ENCODE results near the gene AHRR. TPM values are rescaled to one million over a fixed set of nuclear protein-coding genes. Genes with fewer than 3 reads are reported as not detected.

The AHRR gene
- total RNA-seq, 1 experiment from 2014 or later: 1.9 TPM

DNA sequence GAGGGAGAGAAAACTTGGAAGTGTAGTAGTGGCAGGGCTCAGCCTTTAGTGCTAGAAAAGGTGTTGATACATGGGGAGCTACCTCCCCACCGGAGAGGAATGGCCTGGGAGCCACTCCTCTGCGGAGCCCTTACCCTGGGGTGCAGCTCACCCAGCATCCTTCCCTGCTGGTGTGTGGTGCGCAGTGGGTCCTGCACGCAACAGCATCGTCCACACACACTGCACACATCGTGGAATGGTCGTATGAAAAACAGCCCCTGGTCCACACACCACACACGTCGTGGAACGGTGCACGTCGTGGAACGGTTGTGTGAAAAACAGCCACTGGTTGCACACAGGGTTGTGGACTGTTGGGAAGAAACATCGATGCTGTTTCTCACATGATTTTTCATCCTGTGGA is 16.1 kb upstream of the AHRR start:
- H3K4me3 ChIP-seq (ENCODE audit: low read length): no peak overlapping the region
- BruUV-seq (replicated peaks): no TSS peak
- no peak overlapping the region for H3K27ac ChIP-seq (ENCODE audit: low read length)
- no peak for DNase-seq
- ChIA-PET POLR2A (ENCODE audit: unreplicated experiment) (no interaction called here), CTCF (no interaction called here)
- H3K4me2 ChIP-seq (ENCODE audit: low read length): no peak overlapping the region
- no peak for ATAC-seq
- no peaks in the 10 kb centered on the region for H3K9me2 ChIP-seq (replicated peaks; ENCODE audit: low read length)
- no peak overlapping the region for H3K9ac ChIP-seq (ENCODE audit: low read length)
- peaks cover 38% of the 10 kb centered on the region for H3K79me2 ChIP-seq (ENCODE audit: low read length)
- no peaks in the 10 kb centered on the region for H4K20me1 ChIP-seq (ENCODE audit: low read length)
- no peak for TF ChIP-seq EZH2phosphoT487 (IDR thresholded peaks at IDR 0.05; ENCODE audit: borderline replicate concordance, low read length)
- TF ChIP-seq, protein P1, sequence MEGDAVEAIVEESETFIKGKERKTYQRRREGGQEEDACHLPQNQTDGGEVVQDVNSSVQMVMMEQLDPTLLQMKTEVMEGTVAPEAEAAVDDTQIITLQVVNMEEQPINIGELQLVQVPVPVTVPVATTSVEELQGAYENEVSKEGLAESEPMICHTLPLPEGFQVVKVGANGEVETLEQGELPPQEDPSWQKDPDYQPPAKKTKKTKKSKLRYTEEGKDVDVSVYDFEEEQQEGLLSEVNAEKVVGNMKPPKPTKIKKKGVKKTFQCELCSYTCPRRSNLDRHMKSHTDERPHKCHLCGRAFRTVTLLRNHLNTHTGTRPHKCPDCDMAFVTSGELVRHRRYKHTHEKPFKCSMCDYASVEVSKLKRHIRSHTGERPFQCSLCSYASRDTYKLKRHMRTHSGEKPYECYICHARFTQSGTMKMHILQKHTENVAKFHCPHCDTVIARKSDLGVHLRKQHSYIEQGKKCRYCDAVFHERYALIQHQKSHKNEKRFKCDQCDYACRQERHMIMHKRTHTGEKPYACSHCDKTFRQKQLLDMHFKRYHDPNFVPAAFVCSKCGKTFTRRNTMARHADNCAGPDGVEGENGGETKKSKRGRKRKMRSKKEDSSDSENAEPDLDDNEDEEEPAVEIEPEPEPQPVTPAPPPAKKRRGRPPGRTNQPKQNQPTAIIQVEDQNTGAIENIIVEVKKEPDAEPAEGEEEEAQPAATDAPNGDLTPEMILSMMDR (conservative IDR thresholded peaks at IDR 0.05; ENCODE audit: low read depth, low read length): no peak
- no peak for TF ChIP-seq EZH2 (IDR thresholded peaks at IDR 0.05; ENCODE audit: low read length, unreplicated experiment)
- H3K36me3 ChIP-seq (ENCODE audit: low read depth, low read length): peaks cover 23% of the 10 kb centered on the region; the same call in 1 of the 2 replicates
- intact Hi-C loops (cut with micrococcal nuclease): no loop called here
- no peaks in the 10 kb centered on the region for H3K27me3 ChIP-seq (ENCODE audit: low read length)
- H3K9me3 ChIP-seq (ENCODE audit: low read length): no peaks in the 10 kb centered on the region
- H3F3A ChIP-seq (ENCODE audit: low read length, unreplicated experiment): peaks cover 5% of the 10 kb centered on the region
- H3K4me1 ChIP-seq (ENCODE audit: insufficient read depth, low read length): peaks cover 22% of the 10 kb centered on the region
- no peak overlapping the region for H2AFZ ChIP-seq (ENCODE audit: low read length)

DNA sequence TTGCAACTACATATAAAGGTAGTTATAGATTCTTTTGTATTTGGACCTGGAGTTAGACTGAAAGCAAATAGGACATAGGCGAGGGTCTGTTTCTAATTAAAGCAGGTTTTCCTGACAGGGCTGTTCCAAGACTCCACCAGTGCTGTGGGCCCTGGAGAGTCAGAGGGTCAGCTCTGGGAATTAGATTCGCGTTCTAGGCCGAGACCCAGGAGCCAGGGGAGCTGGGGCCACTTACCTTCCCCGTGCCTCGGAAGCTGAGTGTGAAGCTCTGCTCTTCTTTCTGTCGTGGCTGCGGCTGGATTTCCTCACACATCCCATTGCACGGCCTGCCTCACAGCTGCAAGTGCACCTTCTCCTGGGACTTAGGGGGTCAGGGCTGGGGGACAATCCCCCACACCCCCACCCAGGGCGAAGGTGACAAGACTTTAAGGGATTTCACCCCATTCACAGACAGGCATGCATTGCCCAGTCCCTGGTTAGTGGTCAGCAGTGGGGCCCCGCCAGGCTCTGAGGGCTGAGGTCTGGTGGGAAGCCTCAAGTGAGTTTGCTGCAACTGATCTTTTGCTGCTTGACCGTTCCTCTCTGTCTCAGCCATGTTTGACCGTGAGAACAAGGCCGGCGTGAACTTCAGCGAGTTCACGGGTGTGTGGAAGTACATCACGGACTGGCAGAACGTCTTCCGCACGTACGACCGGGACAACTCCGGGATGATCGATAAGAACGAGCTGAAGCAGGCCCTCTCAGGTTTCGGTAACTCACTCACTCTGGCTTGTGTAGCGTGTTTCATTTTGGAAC is 15.3 kb upstream of the AHRR start:
- intact Hi-C loops (cut with micrococcal nuclease): no loop called here
- Histone ChIP-seq H3K9ac (ENCODE audit: low read length) (no peak overlapping the region), H3K36me3 (ENCODE audit: low read depth, low read length) (peaks cover 23% of the 10 kb centered on the region; the same call in 1 of the 2 replicates), H3K4me3 (ENCODE audit: low read length) (no peak overlapping the region), H4K20me1 (ENCODE audit: low read length) (no peaks in the 10 kb centered on the region), H3K4me2 (ENCODE audit: low read length) (no peak overlapping the region), H3K9me2 (replicated peaks; ENCODE audit: low read length) (no peaks in the 10 kb centered on the region), H2AFZ (ENCODE audit: low read length) (no peak overlapping the region), H3K27me3 (ENCODE audit: low read length) (no peaks in the 10 kb centered on the region), H3K79me2 (ENCODE audit: low read length) (peaks cover 37% of the 10 kb centered on the region), H3K9me3 (ENCODE audit: low read length) (no peaks in the 10 kb centered on the region), H3K27ac (ENCODE audit: low read length) (no peak overlapping the region), H3K4me1 (ENCODE audit: insufficient read depth, low read length) (peaks cover 30% of the 10 kb centered on the region), H3F3A (ENCODE audit: low read length, unreplicated experiment) (peaks cover 7% of the 10 kb centered on the region)
- ATAC-seq (no peak), DNase-seq (no peak)
- TF ChIP-seq, protein P1 (conservative IDR thresholded peaks at IDR 0.05; ENCODE audit: low read depth, low read length): no peak
- TF ChIP-seq EZH2 (IDR thresholded peaks at IDR 0.05; ENCODE audit: low read length, unreplicated experiment) (no peak), EZH2phosphoT487 (IDR thresholded peaks at IDR 0.05; ENCODE audit: borderline replicate concordance, low read length) (no peak)
- POLR2A ChIA-PET (ENCODE audit: unreplicated experiment): no interaction called here
- CTCF ChIA-PET: no interaction called here
- BruUV-seq (replicated peaks): no TSS peak

DNA sequence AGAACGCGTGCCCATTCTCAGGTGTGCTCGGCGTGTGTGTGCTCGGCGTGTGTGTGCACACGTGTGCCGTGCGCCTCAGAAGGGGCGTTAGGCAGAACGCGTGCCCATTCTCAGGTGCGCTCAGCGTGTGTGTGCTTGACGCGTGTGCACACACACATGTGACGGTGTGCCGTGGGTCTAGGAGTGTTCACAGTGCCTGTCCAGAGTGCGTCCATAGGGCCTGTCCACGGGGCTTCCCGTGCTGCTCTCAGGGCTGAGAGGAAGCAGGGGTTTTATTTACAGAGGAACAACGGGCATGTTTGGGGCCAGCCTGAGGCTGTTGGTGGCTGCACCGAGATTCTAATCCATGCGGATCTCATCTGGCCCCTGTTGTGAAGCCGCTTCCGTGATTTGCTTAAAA is 14.2 kb upstream of the AHRR start:
- no peaks in the 10 kb centered on the region for H3K9me2 ChIP-seq (replicated peaks; ENCODE audit: low read length)
- H3K27me3 ChIP-seq (ENCODE audit: low read length): no peaks in the 10 kb centered on the region
- no peak overlapping the region for H3K27ac ChIP-seq (ENCODE audit: low read length)
- POLR2A ChIA-PET (ENCODE audit: unreplicated experiment): no interaction called here
- peaks cover 40% of the 10 kb centered on the region for H3K4me1 ChIP-seq (ENCODE audit: insufficient read depth, low read length)
- ATAC-seq (no peak), DNase-seq (no peak)
- H2AFZ ChIP-seq (ENCODE audit: low read length): no peak overlapping the region
- H3K9ac ChIP-seq (ENCODE audit: low read length): no peak overlapping the region
- CTCF ChIA-PET: no interaction called here
- no TSS peak for BruUV-seq (replicated peaks)
- H3K36me3 ChIP-seq (ENCODE audit: low read depth, low read length): peaks cover 23% of the 10 kb centered on the region; the same call in 1 of the 2 replicates
- peaks cover 44% of the 10 kb centered on the region for H3K79me2 ChIP-seq (ENCODE audit: low read length)
- H3F3A ChIP-seq (ENCODE audit: low read length, unreplicated experiment): peaks cover 7% of the 10 kb centered on the region
- H3K9me3 ChIP-seq (ENCODE audit: low read length): no peaks in the 10 kb centered on the region
- H3K4me2 ChIP-seq (ENCODE audit: low read length): no peak overlapping the region
- H3K4me3 ChIP-seq (ENCODE audit: low read length): no peak overlapping the region
- TF ChIP-seq EZH2phosphoT487 (IDR thresholded peaks at IDR 0.05; ENCODE audit: borderline replicate concordance, low read length) (no peak), EZH2 (IDR thresholded peaks at IDR 0.05; ENCODE audit: low read length, unreplicated experiment) (no peak)
- TF ChIP-seq, protein P1 (conservative IDR thresholded peaks at IDR 0.05; ENCODE audit: low read depth, low read length): no peak
- intact Hi-C loops (cut with micrococcal nuclease): no loop called here
- H4K20me1 ChIP-seq (ENCODE audit: low read length): no peaks in the 10 kb centered on the region
